LNCAP (cell line): ENCODE results near the gene SRP9.

Source experiments
- CTCF ChIP-seq: fragments of 450-650 bp; IDR thresholded peaks from 2 replicates; pipeline ENCODE4 v1.5.1; 2017; ENCODE audit warnings: mild to moderate bottlenecking

The SRP9 gene

GRCh38 chr1:225777583-225778336 lies at the start of gene SRP9:
Gene SRP9, plus strand, starts transcription at chr1:225777826. Its CDS starts 115 bp downstream, at chr1:225777941.
- peak; percentile 97 for TF ChIP-seq CTCF

- TF ChIP-seq CTCF: no peak
Measured at GRCh38 chr1:225731491-225731890, 46.1 kb upstream of the SRP9 start.

- no peak for TF ChIP-seq CTCF
Measured at GRCh38 chr1:225733254-225733653, 44.4 kb upstream of the SRP9 start.

- TF ChIP-seq CTCF: no peak
Measured at GRCh38 chr1:225735252-225736149, 42.1 kb upstream of the SRP9 start.

GRCh38 chr1:225736437-225737098 lies 41.1 kb upstream of the SRP9 start:
- no peak for TF ChIP-seq CTCF

GRCh38 chr1:225737161-225737560 lies 40.5 kb upstream of the SRP9 start:
- TF ChIP-seq CTCF: no peak

- no peak for TF ChIP-seq CTCF
Measured at GRCh38 chr1:225737866-225738265, 39.8 kb upstream of the SRP9 start.
